Gastroesophageal sphincter (tissue), 4 donors: ENCODE measurements around the gene RANGRF. TPM values are rescaled to one million over a fixed set of nuclear protein-coding genes. Genes with fewer than 3 reads are reported as not detected.
A peak's percentile ranks its signal among the peaks of the same experiment; 100 is the strongest.

Source experiments
- ATAC-seq: fragments of 150-250 bp; one replicate; pipeline ENCODE4 v1.9.1; 2016; ENCODE audit warnings: mild to moderate bottlenecking, moderate library complexity
- H3K27ac ChIP-seq, 4 donors: fragments of 200-600 bp; sonication (generic) in 3 of 4; 1 replicate in 3 of 4; 2 replicates in 1 of 4; pipeline ENCODE4 v1.5.1; 2016 to 2019
- H3K27me3 ChIP-seq: fragments of 200-600 bp; sonication (generic); one replicate; pipeline ENCODE4 v1.5.1; 2019
- H3K36me3 ChIP-seq, 2 donors: fragments of 200-600 bp; sonication (generic); one replicate each; pipeline ENCODE4 v1.5.1; 2019; ENCODE audit warnings: control low read depth in 1 of 2
- H3K4me1 ChIP-seq, 3 donors: fragments of 200-600 bp; sonication (generic); 1 replicate in 2 of 3; 2 replicates in 1 of 3; pipeline ENCODE4 v1.5.1; 2016 to 2019; ENCODE audit warnings: control low read depth in 2 of 3
- H3K4me3 ChIP-seq, 2 donors: fragments of 200-600 bp; sonication (generic); one replicate each; pipeline ENCODE4 v1.5.1; 2019; ENCODE audit warnings: mild to moderate bottlenecking in 1 of 2, moderate library complexity in 1 of 2
- H3K9me3 ChIP-seq, 3 donors: fragments of 200-600 bp; sonication (generic); one replicate each; pipeline ENCODE4 v1.5.1; 2017 to 2019; ENCODE audit warnings: control low read depth in 2 of 3
- CTCF ChIP-seq, 4 experiments: fragments of 200-600 bp in 2 of 4; fragments of 450-650 bp in 2 of 4; sonication (generic) in 1 of 4; IDR thresholded peaks; one replicate each; pipeline ENCODE4 v1.5.1; 2017 to 2019; ENCODE audit warnings: antibody characterized with exemption in 4 of 4, mild to moderate bottlenecking in 2 of 4, moderate library complexity in 2 of 4
- EP300 ChIP-seq: sonication (generic); formaldehyde crosslinking; IDR thresholded peaks from one replicate; pipeline ENCODE4 v1.6.1; 2017; ENCODE audit warnings: antibody characterized with exemption, mild to moderate bottlenecking
- POLR2A ChIP-seq, 2 donors: fragments of 450-650 bp; IDR thresholded peaks; one replicate each; pipeline ENCODE4 v1.6.1; 2017; ENCODE audit warnings: antibody characterized with exemption in 2 of 2, mild to moderate bottlenecking in 2 of 2, moderate library complexity in 1 of 2
- POLR2AphosphoS5 ChIP-seq: sonication (generic); formaldehyde crosslinking; IDR thresholded peaks from one replicate; pipeline ENCODE4 v1.6.1; 2017; ENCODE audit warnings: antibody characterized with exemption
- WGBS, 2 donors: methylation state at CpG; one replicate each; pipeline ENCODE4 v1.1.5; 2018; ENCODE audit warnings: low coverage in 1 of 2; 5-methylcytosine and 5-hydroxymethylcytosine counted together
- total RNA-seq, 4 donors: library from RNA; depleted of rRNA; stranded (reverse); fragments of >200 nt; gene quantifications; one replicate each; pipeline ENCODE4 v1.1.0, GENCODE V29; 2016

RANGRF gene
- total RNA-seq: 10 to 100 TPM; 28.5 to 34.6 (median 30.1) TPM

GRCh38 chr17:8288336-8289102, at the start of gene RANGRF:
Gene RANGRF, plus strand, starts transcription at chr17:8288670. Its CDS starts 119 bp downstream, at chr17:8288789.
- H3K36me3 ChIP-seq: no peaks in the 10 kb centered on the region
- WGBS, 2 donors: 0% methylated on average over 10 of the region's 53 CpGs; no CpG with 5 or more reads in 1 of the 2 donors
- TF ChIP-seq POLR2AphosphoS5 (peak; percentile 86), CTCF (IDR thresholded peaks at IDR 0.05) (no peak), POLR2A (IDR thresholded peaks at IDR 0.05) (peak; percentile 50 to 72), EP300 (no peak)
- H3K4me3 ChIP-seq: peak within 1 kb of the TSS; percentile 67 to 77
- no peaks in the 10 kb centered on the region for H3K27me3 ChIP-seq
- H3K4me1 ChIP-seq: peaks cover 0 to 26% (median 9%) of the 10 kb centered on the region in 3 donors
- H3K9me3 ChIP-seq: no peaks in the 10 kb centered on the region
- peak within 1 kb of the TSS; percentile 75 to 93 (median 91) for H3K27ac ChIP-seq
- ATAC-seq: peak; percentile 95

- 98% methylated on average over 5 of the region's 5 CpGs; no CpG with 5 or more reads in 1 of the 2 donors for WGBS, 2 donors
- no peak overlapping the region for H3K27ac ChIP-seq
- no peak overlapping the region for H3K4me3 ChIP-seq
- H3K36me3 ChIP-seq: peaks cover 0 to 54% of the 10 kb centered on the region in 2 donors
- no peaks in the 10 kb centered on the region for H3K27me3 ChIP-seq
- no peak for ATAC-seq
- TF ChIP-seq POLR2A (IDR thresholded peaks at IDR 0.05) (no peak), EP300 (no peak), POLR2AphosphoS5 (no peak)
- H3K9me3 ChIP-seq: no peaks in the 10 kb centered on the region
- H3K4me1 ChIP-seq: peaks cover 0 to 25% (median 6%) of the 10 kb centered on the region in 3 donors
Observed at GRCh38 chr17:8243827-8244226, 44.6 kb upstream of the RANGRF start.

- Histone ChIP-seq H3K36me3 (peaks cover 0 to 44% of the 10 kb centered on the region in 2 donors), H3K9me3 (no peaks in the 10 kb centered on the region), H3K4me3 (no peak overlapping the region), H3K4me1 (peaks cover 0 to 31% (median 9%) of the 10 kb centered on the region in 3 donors), H3K27ac (no peak overlapping the region), H3K27me3 (no peaks in the 10 kb centered on the region)
- 93 to 97% methylated on average over 5 to 8 of the region's 8 CpGs for WGBS, 2 donors
- TF ChIP-seq EP300 (no peak), CTCF (IDR thresholded peaks at IDR 0.05) (no peak)
- ATAC-seq: no peak
Observed at GRCh38 chr17:8244768-8245167, 43.7 kb upstream of the RANGRF start.

- Histone ChIP-seq H3K9me3 (no peaks in the 10 kb centered on the region), H3K27ac (peak within 1 kb of the TSS; percentile 86 to 99 (median 98)), H3K4me1 (peaks cover 0 to 37% (median 11%) of the 10 kb centered on the region in 3 donors), H3K36me3 (peaks cover 0 to 15% of the 10 kb centered on the region in 2 donors), H3K27me3 (no peaks in the 10 kb centered on the region), H3K4me3 (peak within 1 kb of the TSS; percentile 62 to 95)
- WGBS, 2 donors: 0% methylated on average over 13 of the region's 58 CpGs; no CpG with 5 or more reads in 1 of the 2 donors
- peak; percentile 86 for ATAC-seq
- TF ChIP-seq POLR2AphosphoS5 (peak; percentile 87), POLR2A (IDR thresholded peaks at IDR 0.05) (peak; percentile 23 to 50), EP300 (no peak), CTCF (IDR thresholded peaks at IDR 0.05) (peak in 1 of 4 experiments; percentile 19)
Observed at GRCh38 chr17:8248751-8249607, 39.5 kb upstream of the RANGRF start, which contains the start of gene PFAS. Gene PFAS, plus strand, starts transcription at chr17:8249289. Its CDS starts 4,649 bp downstream, at chr17:8253938.
